ENCODE results near the gene PHYKPL. TPM values are rescaled to one million over a fixed set of nuclear protein-coding genes. Genes with fewer than 3 reads are reported as not detected.
"Not testable (repeated sequence)": the region's sequence is repeated elsewhere in the genome, so short reads cannot be mapped to it uniquely, and the experiment has no call there.

The PHYKPL gene
- total RNA-seq, 1 donor from 2014 or later = 77.8 TPM

- H3K27ac ChIP-seq = peak overlapping the region; percentile 97
- no peak for DNase-seq (ENCODE audit: extremely low spot score in 2 of 2)
Observed at GRCh38 chr5:178230879-178231538, 1.6 kb downstream of the PHYKPL start.

GRCh38 chr5:178229861-178230260, 2.7 kb downstream of the PHYKPL start:
- TF ChIP-seq POLR2A (IDR thresholded peaks at IDR 0.05) (no peak), POLR2AphosphoS5 (IDR thresholded peaks at IDR 0.05; ENCODE audit: insufficient read depth in 1 of 2, low read depth in 1 of 2) (no peak), CTCF (IDR thresholded peaks at IDR 0.05) (no peak)
- Histone ChIP-seq H3K36me3 (peaks cover 0 to 50% of the 10 kb centered on the region in 2 donors), H3K9me3 (no peaks in the 10 kb centered on the region), H3K4me3 (no peak overlapping the region), H3K27ac (no peak overlapping the region), H3K27me3 (no peaks in the 10 kb centered on the region), H3K4me1 (peaks cover 31% of the 10 kb centered on the region)
- intact Hi-C loops (cut with DNase I) = loop anchor here (2.0 kb wide), 1 partner anchor 25 kb away; the partner anchor contains the start of gene HNRNPAB
- DNase-seq (ENCODE audit: extremely low spot score in 2 of 2) = no peak

More at GRCh38 chr5:178230879-178231538, 1.6 kb downstream of the PHYKPL start:
- peaks cover 36% of the 10 kb centered on the region for H3K4me1 ChIP-seq
- TF ChIP-seq POLR2A (IDR thresholded peaks at IDR 0.05) (no peak), CTCF (IDR thresholded peaks at IDR 0.05) (no peak), POLR2AphosphoS5 (IDR thresholded peaks at IDR 0.05; ENCODE audit: insufficient read depth in 1 of 2, low read depth in 1 of 2) (no peak)
- H3K36me3 ChIP-seq = peaks cover 0 to 42% of the 10 kb centered on the region in 2 donors
- no peaks in the 10 kb centered on the region for H3K9me3 ChIP-seq
- H3K4me3 ChIP-seq = peak overlapping the region; percentile 66 to 78
- H3K27me3 ChIP-seq = no peaks in the 10 kb centered on the region
- intact Hi-C loops (cut with DNase I) = loop anchor here (2.0 kb wide), 1 partner anchor 26 kb away; the partner anchor contains the start of gene HNRNPAB

- H3K9me3 ChIP-seq; H3K27ac ChIP-seq; intact Hi-C loops (cut with DNase I); DNase-seq (ENCODE audit: extremely low spot score in 2 of 2); H3K4me3 ChIP-seq; H3K27me3 ChIP-seq: not testable (repeated sequence)
- peaks cover 31% of the 10 kb centered on the region for H3K4me1 ChIP-seq
- peaks cover 0 to 50% of the 10 kb centered on the region in 2 donors for H3K36me3 ChIP-seq
Observed at GRCh38 chr5:178229111-178229510, 3.5 kb downstream of the PHYKPL start.

- DNase-seq (ENCODE audit: extremely low spot score in 2 of 2) = no peak
- H3K27me3 ChIP-seq = no peaks in the 10 kb centered on the region
- intact Hi-C loops (cut with DNase I) = no loop called here
- peaks cover 31% of the 10 kb centered on the region for H3K4me1 ChIP-seq
- no peaks in the 10 kb centered on the region for H3K9me3 ChIP-seq
- TF ChIP-seq POLR2A (IDR thresholded peaks at IDR 0.05) (no peak), CTCF (IDR thresholded peaks at IDR 0.05) (no peak), POLR2AphosphoS5 (IDR thresholded peaks at IDR 0.05; ENCODE audit: insufficient read depth in 1 of 2, low read depth in 1 of 2) (no peak)
- H3K27ac ChIP-seq = no peak overlapping the region
- no peak overlapping the region for H3K4me3 ChIP-seq
- H3K36me3 ChIP-seq = peaks cover 0 to 50% of the 10 kb centered on the region in 2 donors
Observed at GRCh38 chr5:178228609-178229008, 4.0 kb downstream of the PHYKPL start.

- H3K4me3 ChIP-seq = no peak overlapping the region
- DNase-seq (ENCODE audit: extremely low spot score in 2 of 2) = no peak
- H3K36me3 ChIP-seq = peaks cover 0 to 50% of the 10 kb centered on the region in 2 donors
- H3K27me3 ChIP-seq = no peaks in the 10 kb centered on the region
- TF ChIP-seq POLR2A (IDR thresholded peaks at IDR 0.05) (no peak), POLR2AphosphoS5 (IDR thresholded peaks at IDR 0.05; ENCODE audit: insufficient read depth in 1 of 2, low read depth in 1 of 2) (no peak), CTCF (IDR thresholded peaks at IDR 0.05) (no peak)
- no peaks in the 10 kb centered on the region for H3K9me3 ChIP-seq
- no peak overlapping the region for H3K27ac ChIP-seq
- intact Hi-C loops (cut with DNase I) = no loop called here
- peaks cover 28% of the 10 kb centered on the region for H3K4me1 ChIP-seq
Observed at GRCh38 chr5:178227929-178228328, 4.7 kb downstream of the PHYKPL start.
